HFFc6 (cell line): ENCODE data around the gene GOLM1. TPM values are rescaled to one million over a fixed set of nuclear protein-coding genes. Genes with fewer than 3 reads are reported as not detected.
A peak's percentile ranks its signal among the peaks of the same experiment; 100 is the strongest.

Experiments
- DNase-seq: peaks from one replicate; pipeline ENCODE4 v3.0.0-alpha.2; 2018
- H3K27ac Mint-ChIP-seq: 2 replicates; pipeline ENCODE4 v1.8.0; 2020; ENCODE audit warnings: mild to moderate bottlenecking, mixed read lengths
- H3K27me3 Mint-ChIP-seq: 2 replicates; pipeline ENCODE4 v1.8.0; 2021; ENCODE audit warnings: mild to moderate bottlenecking, moderate library complexity, mixed read lengths; ENCODE audit not compliant: insufficient read depth
- H3K36me3 Mint-ChIP-seq: 2 replicates; pipeline ENCODE4 v1.8.0; 2021; ENCODE audit warnings: low read depth, mixed read lengths
- H3K4me1 Mint-ChIP-seq: 2 replicates; pipeline ENCODE4 v1.8.0; 2020; ENCODE audit warnings: low read depth, mixed read lengths
- H3K4me3 Mint-ChIP-seq: 2 replicates; pipeline ENCODE4 v1.8.0; 2020; ENCODE audit warnings: mild to moderate bottlenecking, moderate library complexity, mixed read lengths
- H3K9me3 Mint-ChIP-seq: 2 replicates; pipeline ENCODE4 v1.8.0; 2020; ENCODE audit warnings: mild to moderate bottlenecking, mixed read lengths
- CTCF ChIP-seq: fragments of 200-600 bp; sonication (generic); IDR thresholded peaks from 2 replicates; pipeline ENCODE4 v1.5.0; 2021; ENCODE audit warnings: antibody characterized with exemption, mild to moderate bottlenecking
- total RNA-seq, 6 experiments: library from RNA; stranded (reverse); fragmentation: NEBNext Ultra II Directional; extraction: Animal tissue kit (Norgen Biotek cat#: 25700); gene quantifications; 2 replicates in 1 of 6; 3 replicates in 5 of 6; pipeline ENCODE4 v1.2.3, GENCODE V29; 2021

GOLM1 gene
- total RNA-seq, 6 experiments from 2014 or later = 24.0 to 36.6 (median 25.0) TPM

- H3K27ac Mint-ChIP-seq = no peak overlapping the region
Observed at GRCh38 chr9:86043586-86043985, 55.8 kb downstream of the GOLM1 start.

GRCh38 chr9:86042199-86042978, 57.0 kb downstream of the GOLM1 start:
- H3K4me1 Mint-ChIP-seq = peaks cover 17% of the 10 kb centered on the region
- TF ChIP-seq CTCF = no peak
- DNase-seq = no peak
- no peak overlapping the region for H3K27ac Mint-ChIP-seq
- H3K9me3 Mint-ChIP-seq = no peaks in the 10 kb centered on the region
- no peaks in the 10 kb centered on the region; the same call in 1 of the 2 replicates for H3K27me3 Mint-ChIP-seq
- H3K36me3 Mint-ChIP-seq = no peaks in the 10 kb centered on the region
- no peak overlapping the region for H3K4me3 Mint-ChIP-seq

More at GRCh38 chr9:86043586-86043985, 55.8 kb downstream of the GOLM1 start:
- H3K36me3 Mint-ChIP-seq = no peaks in the 10 kb centered on the region
- DNase-seq = no peak
- no peak overlapping the region for H3K4me3 Mint-ChIP-seq
- no peaks in the 10 kb centered on the region for H3K9me3 Mint-ChIP-seq
- no peak for TF ChIP-seq CTCF
- H3K4me1 Mint-ChIP-seq = peaks cover 17% of the 10 kb centered on the region
- no peaks in the 10 kb centered on the region; the same call in 1 of the 2 replicates for H3K27me3 Mint-ChIP-seq

GRCh38 chr9:86041311-86041741, 58.0 kb downstream of the GOLM1 start:
- Mint-ChIP-seq H3K9me3 (no peaks in the 10 kb centered on the region), H3K4me1 (peaks cover 12% of the 10 kb centered on the region), H3K27me3 (peaks cover 1% of the 10 kb centered on the region), H3K36me3 (peaks cover 5% of the 10 kb centered on the region; the same call in 1 of the 2 replicates), H3K4me3 (no peak overlapping the region), H3K27ac (no peak overlapping the region)
- TF ChIP-seq CTCF = no peak
- no peak for DNase-seq

- Mint-ChIP-seq H3K4me3 (no peak overlapping the region), H3K27me3 (peaks cover 1% of the 10 kb centered on the region), H3K27ac (no peak overlapping the region), H3K4me1 (peaks cover 12% of the 10 kb centered on the region), H3K9me3 (no peaks in the 10 kb centered on the region), H3K36me3 (peaks cover 5% of the 10 kb centered on the region; the same call in 1 of the 2 replicates)
- DNase-seq = no peak
- no peak for TF ChIP-seq CTCF
Observed at GRCh38 chr9:86040861-86041155, 58.5 kb downstream of the GOLM1 start.

- no peak for TF ChIP-seq CTCF
- H3K27me3 Mint-ChIP-seq = peaks cover 1% of the 10 kb centered on the region
- H3K4me3 Mint-ChIP-seq = no peak overlapping the region
- H3K27ac Mint-ChIP-seq = no peak overlapping the region
- peaks cover 5% of the 10 kb centered on the region; the same call in 1 of the 2 replicates for H3K36me3 Mint-ChIP-seq
- no peaks in the 10 kb centered on the region for H3K9me3 Mint-ChIP-seq
- H3K4me1 Mint-ChIP-seq = peaks cover 12% of the 10 kb centered on the region
- DNase-seq = peak; percentile 15
Observed at GRCh38 chr9:86039991-86040860, 59.1 kb downstream of the GOLM1 start.
